SU-DHL-6 (cell line): Measurements from ENCODE around the gene EMC6.

Experiments used
- H2AFZ ChIP-seq: fragments of 200-600 bp; sonication (generic); 2 replicates; pipeline ENCODE4 v1.6.1; 2014; ENCODE audit warnings: low read depth, mild to moderate bottlenecking, moderate library complexity, mixed read lengths, antibody characterized with exemption, low read length; ENCODE audit not compliant: severe bottlenecking
- H3F3A ChIP-seq: fragments of 200-600 bp; shearing (Covaris generic); 2 replicates; pipeline ENCODE4 v1.6.0; 2016; ENCODE audit warnings: antibody characterized with exemption, mild to moderate bottlenecking; ENCODE audit not compliant: insufficient read depth
- H3K27ac ChIP-seq: fragments of 200-600 bp; sonication (generic); 2 replicates; pipeline ENCODE4 v1.5.1; 2016; ENCODE audit warnings: low read depth, mild to moderate bottlenecking, low read length, moderate library complexity, mixed read lengths
- H3K27me3 ChIP-seq: fragments of 200-600 bp; sonication (generic), shearing (Covaris generic); 2 replicates; pipeline ENCODE4 v1.6.0; 2014; ENCODE audit warnings: mild to moderate bottlenecking, low read length
- H3K36me3 ChIP-seq: fragments of 200-600 bp; sonication (generic); 2 replicates; pipeline ENCODE4 v1.6.1; 2014; ENCODE audit warnings: mild to moderate bottlenecking, low read length, mixed read lengths
- H3K4me2 ChIP-seq: fragments of 300-600, 200-600 bp; shearing (Covaris generic), sonication (generic); 2 replicates; pipeline ENCODE4 v1.6.0; 2014; ENCODE audit warnings: low read length, low read depth, mild to moderate bottlenecking; ENCODE audit not compliant: poor library complexity, severe bottlenecking
- H3K4me3 ChIP-seq: fragments of 200-600 bp; sonication (generic); 2 replicates; pipeline ENCODE4 v1.5.1; 2014; ENCODE audit warnings: antibody characterized with exemption, low read length, mild to moderate bottlenecking, mixed read lengths; ENCODE audit not compliant: insufficient read depth, poor library complexity, severe bottlenecking
- H3K79me2 ChIP-seq: fragments of 200-600 bp; sonication (generic); 2 replicates; pipeline ENCODE4 v1.6.1; 2014; ENCODE audit warnings: mild to moderate bottlenecking, low read length, moderate library complexity; ENCODE audit not compliant: insufficient read depth
- H3K9ac ChIP-seq: fragments of 200-600 bp; sonication (generic); 2 replicates; pipeline ENCODE4 v1.7.0; 2014; ENCODE audit warnings: mild to moderate bottlenecking, low read length
- H3K9me2 ChIP-seq: fragments of 200-600 bp; sonication (generic); replicated peaks from 2 replicates; pipeline ENCODE4 v1.6.1; 2014; ENCODE audit warnings: low read length; ENCODE audit not compliant: insufficient read depth
- H3K9me3 ChIP-seq: fragments of 200-600 bp; sonication (generic); 2 replicates; pipeline ENCODE4 v1.6.1; 2014; ENCODE audit warnings: low read length, mixed read lengths; ENCODE audit not compliant: insufficient read depth
- H4K20me1 ChIP-seq: fragments of 200-600 bp; sonication (generic); 2 replicates; pipeline ENCODE4 v1.6.1; 2014; ENCODE audit warnings: low read depth, mild to moderate bottlenecking, antibody characterized with exemption, low read length, moderate library complexity, mixed read lengths
- EZH2phosphoT487 ChIP-seq: fragments of 200-600 bp; sonication (generic), shearing (Covaris generic); conservative IDR thresholded peaks from 2 replicates; pipeline ENCODE4 v1.6.1; 2018; ENCODE audit warnings: mild to moderate bottlenecking, antibody characterized with exemption, low read length, moderate library complexity, mixed read lengths
- TF ChIP-seq, protein P1 (sequence below): fragments of 200-600 bp; sonication (generic); IDR thresholded peaks from one replicate; pipeline ENCODE4 v1.5.1; 2017; ENCODE audit warnings: antibody characterized with exemption, mild to moderate bottlenecking, low read length, moderate library complexity; ENCODE audit not compliant: insufficient read depth, poor library complexity, severe bottlenecking

Gene EMC6

DNA sequence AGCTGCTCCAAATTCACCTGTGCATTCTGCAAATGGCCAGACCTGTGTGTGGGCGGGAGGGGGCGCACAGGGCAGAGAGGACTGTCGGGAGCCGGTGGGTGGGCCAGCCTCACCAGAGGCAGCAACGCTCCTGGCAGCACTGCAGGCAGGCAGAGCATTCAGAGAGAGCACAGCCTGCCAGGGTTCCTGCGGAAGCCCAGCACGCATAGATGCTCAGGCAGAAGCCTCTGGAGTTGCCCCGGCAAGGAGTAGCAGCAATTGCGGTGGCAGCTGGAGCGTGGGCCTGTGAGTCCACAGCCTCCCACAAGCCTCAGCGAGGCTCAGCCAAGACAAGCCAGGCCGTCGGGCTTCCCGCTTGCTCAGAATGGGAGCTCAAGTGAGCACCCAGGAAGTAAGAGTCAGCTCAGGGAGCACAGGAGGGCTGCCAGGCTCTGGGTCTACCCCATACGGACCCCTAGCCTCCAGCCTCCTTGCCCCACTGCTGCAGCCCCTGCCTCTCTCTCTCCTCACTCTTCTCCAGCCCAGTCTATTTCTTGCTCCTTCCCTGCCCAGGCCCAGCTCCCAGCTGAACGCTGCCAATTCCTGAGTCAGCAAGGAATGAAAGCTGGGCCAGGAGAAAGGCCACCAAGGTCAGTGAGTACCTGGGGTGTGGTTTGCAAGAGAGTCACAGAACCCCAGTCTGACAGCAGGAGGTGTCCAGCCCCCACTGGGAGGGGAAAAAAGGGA is 9.6 kb downstream of the EMC6 start:
- H3K36me3 ChIP-seq, result no peaks in the 10 kb centered on the region

DNA sequence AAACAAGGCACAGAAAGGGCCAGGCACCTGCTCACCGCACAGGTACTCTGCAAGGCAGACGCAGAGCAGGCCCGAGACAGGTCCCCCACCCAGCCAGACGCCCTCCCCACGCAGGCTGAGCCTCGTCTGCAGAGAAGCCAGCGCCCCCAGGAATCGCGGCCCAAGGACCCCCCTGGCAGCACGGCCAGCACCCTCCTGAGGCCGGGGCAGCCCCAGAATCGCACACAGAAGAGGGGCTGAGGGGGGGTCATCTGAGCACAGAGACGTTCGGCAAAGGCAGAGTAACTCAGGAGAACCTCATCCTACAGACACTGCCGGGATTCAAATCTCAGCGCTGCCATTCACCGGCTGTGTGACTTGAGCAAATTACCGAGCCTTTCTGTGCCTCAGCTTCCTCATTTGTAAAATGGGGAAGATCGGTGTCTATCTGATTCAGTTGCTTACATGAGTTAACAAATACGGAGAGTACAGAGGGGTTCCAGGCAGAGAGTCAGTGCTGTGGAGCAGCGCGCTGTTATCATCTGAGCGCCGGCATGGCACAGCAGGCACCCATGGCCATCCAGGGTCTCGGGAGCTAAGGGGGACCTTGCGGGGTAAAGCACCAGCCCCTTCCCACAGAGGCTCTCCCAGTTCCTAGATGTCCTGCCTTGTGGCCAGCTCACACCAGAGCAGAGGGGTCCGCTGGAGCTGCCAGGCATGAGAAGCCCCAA is 10.4 kb downstream of the EMC6 start:
- Histone ChIP-seq H3K4me2 (no peak overlapping the region), H3K36me3 (no peaks in the 10 kb centered on the region), H3K9me2 (no peaks in the 10 kb centered on the region), H3K27me3 (no peaks in the 10 kb centered on the region), H2AFZ (no peak overlapping the region), H3K4me3 (no peak overlapping the region), H3K9me3 (no peaks in the 10 kb centered on the region), H3F3A (no peaks in the 10 kb centered on the region), H4K20me1 (no peaks in the 10 kb centered on the region), H3K27ac (no peak overlapping the region), H3K9ac (no peak overlapping the region), H3K79me2 (no peaks in the 10 kb centered on the region)
- TF ChIP-seq, protein P1, sequence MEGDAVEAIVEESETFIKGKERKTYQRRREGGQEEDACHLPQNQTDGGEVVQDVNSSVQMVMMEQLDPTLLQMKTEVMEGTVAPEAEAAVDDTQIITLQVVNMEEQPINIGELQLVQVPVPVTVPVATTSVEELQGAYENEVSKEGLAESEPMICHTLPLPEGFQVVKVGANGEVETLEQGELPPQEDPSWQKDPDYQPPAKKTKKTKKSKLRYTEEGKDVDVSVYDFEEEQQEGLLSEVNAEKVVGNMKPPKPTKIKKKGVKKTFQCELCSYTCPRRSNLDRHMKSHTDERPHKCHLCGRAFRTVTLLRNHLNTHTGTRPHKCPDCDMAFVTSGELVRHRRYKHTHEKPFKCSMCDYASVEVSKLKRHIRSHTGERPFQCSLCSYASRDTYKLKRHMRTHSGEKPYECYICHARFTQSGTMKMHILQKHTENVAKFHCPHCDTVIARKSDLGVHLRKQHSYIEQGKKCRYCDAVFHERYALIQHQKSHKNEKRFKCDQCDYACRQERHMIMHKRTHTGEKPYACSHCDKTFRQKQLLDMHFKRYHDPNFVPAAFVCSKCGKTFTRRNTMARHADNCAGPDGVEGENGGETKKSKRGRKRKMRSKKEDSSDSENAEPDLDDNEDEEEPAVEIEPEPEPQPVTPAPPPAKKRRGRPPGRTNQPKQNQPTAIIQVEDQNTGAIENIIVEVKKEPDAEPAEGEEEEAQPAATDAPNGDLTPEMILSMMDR, result no peak
- TF ChIP-seq EZH2phosphoT487, result no peak

More for the DNA sequence above, 9.6 kb downstream of the EMC6 start:
- Histone ChIP-seq H3K9ac (no peak overlapping the region), H3K4me3 (no peak overlapping the region), H3K9me3 (no peaks in the 10 kb centered on the region), H3K79me2 (no peaks in the 10 kb centered on the region), H3K27me3 (no peaks in the 10 kb centered on the region), H3K27ac (no peak overlapping the region), H2AFZ (no peak overlapping the region), H3K4me2 (no peak overlapping the region), H3K9me2 (no peaks in the 10 kb centered on the region), H4K20me1 (no peaks in the 10 kb centered on the region), H3F3A (no peaks in the 10 kb centered on the region)
- no peak for TF ChIP-seq EZH2phosphoT487
- TF ChIP-seq, protein P1, result no peak

DNA sequence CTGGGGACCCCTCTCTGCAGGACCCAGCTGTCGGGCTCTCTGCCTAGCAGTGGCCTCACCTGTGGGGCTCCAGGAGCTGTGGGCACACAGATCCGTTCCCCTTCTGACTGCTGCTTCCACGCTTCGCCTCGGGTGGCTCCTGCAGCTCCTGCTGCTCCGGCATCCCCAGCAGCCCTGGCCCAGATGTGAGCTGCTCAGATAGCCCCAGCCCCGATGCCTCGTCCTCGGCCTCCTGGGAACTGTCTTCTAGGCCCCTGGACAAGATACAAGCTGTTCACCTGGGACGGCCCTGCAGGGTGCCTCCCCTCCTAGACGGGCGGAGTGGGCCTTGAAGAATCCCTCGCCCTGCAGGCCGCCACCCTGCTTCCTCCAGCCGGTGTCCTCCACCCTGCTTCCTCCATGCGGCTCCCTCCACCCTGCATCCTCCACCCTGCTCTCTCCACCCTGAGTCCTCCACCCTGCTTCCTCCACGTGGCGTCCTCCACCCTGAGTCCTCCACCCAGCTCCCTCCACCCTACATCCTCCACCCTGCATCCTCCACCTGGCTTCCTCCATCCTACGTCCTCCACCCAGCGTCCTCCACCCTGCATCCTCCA is 11.0 kb downstream of the EMC6 start:
- Histone ChIP-seq H3K27me3 (no peaks in the 10 kb centered on the region), H3K9me2 (no peaks in the 10 kb centered on the region), H4K20me1 (no peaks in the 10 kb centered on the region), H3K9me3 (no peaks in the 10 kb centered on the region), H3F3A (no peaks in the 10 kb centered on the region; the same call in 1 of the 2 replicates), H2AFZ (no peak overlapping the region), H3K4me2 (no peak overlapping the region), H3K36me3 (no peaks in the 10 kb centered on the region), H3K9ac (no peak overlapping the region), H3K79me2 (no peaks in the 10 kb centered on the region), H3K4me3 (no peak overlapping the region), H3K27ac (no peak overlapping the region)
- TF ChIP-seq, protein P1, result no peak
- TF ChIP-seq EZH2phosphoT487, result no peak
